GM12891 (cell line): Measurements from ENCODE around the gene TRNP1.

ENCODE experiments used
- POLR2A ChIP-seq: IDR thresholded peaks from 2 replicates; pipeline ENCODE4 v1.6.1; 2011; ENCODE audit warnings: low read depth, low read length, control low read depth
- POLR2AphosphoS5 ChIP-seq: IDR thresholded peaks from 2 replicates; pipeline ENCODE4 v1.6.1; 2011; ENCODE audit warnings: low read depth, low read length, control low read depth
- POU2F2 ChIP-seq: IDR thresholded peaks from 2 replicates; pipeline ENCODE4 v1.6.1; 2011; ENCODE audit warnings: low read depth, mild to moderate bottlenecking, control low read depth, low read length, moderate library complexity
- SPI1 ChIP-seq: IDR thresholded peaks from 2 replicates; pipeline ENCODE4 v1.6.1; 2011; ENCODE audit warnings: low read depth, low read length, control low read depth
- TAF1 ChIP-seq: IDR thresholded peaks from 2 replicates; pipeline ENCODE4 v1.6.1; 2011; ENCODE audit warnings: low read depth, low read length, control low read depth

- no peak for TF ChIP-seq POLR2A
- no peak for TF ChIP-seq SPI1
- no peak for TF ChIP-seq POLR2AphosphoS5
- no peak for TF ChIP-seq TAF1
- TF ChIP-seq POU2F2 = no peak
Observed at GRCh38 chr1:27011058-27011764, 17.7 kb downstream of the TRNP1 start.
